Stimulated activated CD4-positive, alpha-beta T cell treated with anti-CD3 and anti-CD28 coated beads, Interleukin-12 subunit alpha, Interleukin-12 subunit beta, amount 100 ng/mL, for 4 hours (primary cell): Measurements from ENCODE around the gene ADGRL1.
"Not testable (repeated sequence)": the region's sequence is repeated elsewhere in the genome, so short reads cannot be mapped to it uniquely, and the experiment has no call there.

ENCODE experiments used
- DNase-seq: peaks from one replicate; pipeline ENCODE4 v3.0.0-alpha.2; 2020

ADGRL1 gene

DNA sequence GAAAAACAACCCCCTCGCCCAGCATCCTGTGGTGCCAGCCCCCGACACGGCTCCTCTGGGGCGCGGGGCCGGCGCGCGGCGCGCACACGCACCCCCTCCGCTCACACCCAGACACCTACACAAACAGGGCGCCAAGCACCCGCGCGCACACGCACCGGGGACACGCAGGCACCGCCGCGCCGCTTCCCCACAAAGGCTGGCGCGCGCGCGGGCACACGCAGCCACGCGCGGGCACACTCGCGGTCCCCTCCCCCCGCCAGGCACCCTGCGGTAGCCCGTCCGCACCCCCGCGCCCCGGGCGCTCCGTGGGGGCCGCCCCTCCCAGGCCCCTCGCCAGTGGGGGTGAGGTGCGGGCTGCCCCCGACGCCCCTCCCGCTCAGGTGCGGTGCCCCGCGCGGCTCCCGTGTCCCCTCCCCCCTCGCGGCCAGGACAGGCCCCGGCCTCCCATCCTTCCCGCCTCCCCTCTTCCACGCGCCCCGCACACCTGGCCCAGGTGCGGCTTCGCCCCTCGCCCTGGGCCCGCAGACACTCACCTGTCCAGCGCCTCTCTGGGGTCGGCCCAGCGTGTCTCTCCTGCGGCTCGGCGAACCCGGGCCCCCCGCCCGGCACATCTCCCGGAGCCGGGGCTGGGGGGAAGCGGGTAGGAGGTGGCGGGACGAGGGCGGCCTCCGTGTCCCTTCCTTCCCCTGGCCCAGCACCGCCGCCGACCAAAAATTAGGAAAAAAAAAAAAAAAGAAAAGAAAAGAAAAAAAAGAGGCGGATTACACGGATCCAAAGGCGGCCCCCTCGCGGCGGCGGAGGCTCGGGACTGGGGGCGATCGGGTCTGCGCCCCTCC is at the start of gene ADGRL1:
TSS of gene ADGRL1 (minus strand) at position 718 of the 836 bp plus-strand sequence. CDS start 22,567 bp downstream, outside the sequence.
- DNase-seq: peak; percentile 15

DNA sequence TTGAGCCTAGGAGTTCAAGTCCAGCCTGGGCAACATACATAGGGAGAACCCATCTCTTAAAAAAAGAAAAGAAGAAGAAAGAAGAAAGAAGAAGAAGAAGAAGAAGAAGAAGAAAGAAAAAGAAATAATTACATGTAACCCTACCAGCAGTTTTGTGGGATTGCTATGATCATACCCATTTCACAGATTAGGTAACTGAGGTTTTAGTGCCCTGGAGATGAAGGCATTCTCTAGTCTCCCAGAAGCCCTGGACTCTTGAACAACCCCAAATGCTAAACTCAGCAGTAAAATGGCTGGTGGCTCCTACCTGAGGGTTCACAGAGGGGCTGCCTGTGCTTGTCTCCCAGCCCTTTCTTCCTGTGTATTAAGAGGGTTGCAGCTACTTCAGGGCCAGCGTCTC is 49.3 kb upstream of the ADGRL1 start:
- not testable (repeated sequence) for DNase-seq

DNA sequence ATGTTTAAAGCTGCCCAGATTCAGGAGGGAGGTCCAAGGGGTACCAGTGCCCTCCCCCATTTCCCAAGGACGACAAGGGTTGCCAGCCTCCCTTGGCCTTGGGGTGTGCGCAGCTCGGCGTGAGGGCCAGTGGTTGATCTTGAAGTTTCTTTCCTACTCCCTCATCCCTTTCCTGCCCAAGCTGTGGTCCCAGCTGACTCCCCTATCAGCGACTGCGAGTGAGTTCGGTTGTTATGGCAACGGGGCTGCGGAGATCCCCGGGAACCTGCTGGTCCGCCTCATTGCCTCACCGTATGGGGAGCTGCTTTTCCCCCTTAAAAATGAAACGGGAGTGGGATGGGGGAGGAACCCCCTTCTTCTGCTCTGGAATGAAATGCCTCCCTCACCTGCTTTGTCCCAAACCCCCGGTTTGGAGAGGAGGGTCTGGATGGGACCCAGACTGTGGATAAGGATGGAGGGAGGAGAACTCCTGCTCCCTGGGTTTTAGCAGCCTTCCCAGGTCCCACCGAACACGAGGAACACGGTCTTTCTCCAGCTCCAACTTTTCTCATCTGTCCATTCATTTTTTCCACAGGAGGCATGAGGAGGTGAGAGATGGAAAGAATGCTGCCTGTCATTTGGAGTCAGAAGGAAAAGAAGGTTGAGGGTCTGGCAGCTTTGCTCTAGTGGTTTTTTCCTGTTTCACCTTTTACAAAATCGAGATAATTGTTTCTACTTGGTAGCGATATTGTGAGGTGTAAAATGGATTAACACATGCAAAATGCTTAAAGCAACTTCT is 48.0 kb upstream of the ADGRL1 start:
- not testable (repeated sequence) for DNase-seq

DNA sequence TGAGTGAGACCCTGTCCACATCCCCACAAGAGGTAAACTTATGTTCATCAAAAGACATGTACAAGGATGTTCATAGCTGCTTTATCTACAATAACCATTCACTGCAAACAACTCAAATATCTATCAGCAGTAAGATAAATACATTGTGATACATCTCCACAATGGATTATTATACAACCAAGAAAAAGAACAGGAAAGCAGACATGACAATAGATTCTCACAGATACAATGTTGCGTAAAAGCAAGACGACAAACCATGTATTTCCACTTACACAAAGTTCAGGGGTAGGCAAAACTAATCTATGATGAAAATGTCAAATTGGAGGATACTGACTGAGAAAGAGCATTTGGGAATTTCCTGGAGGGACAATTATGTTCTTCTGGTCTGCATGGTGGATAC is 46.2 kb upstream of the ADGRL1 start:
- DNase-seq: not testable (repeated sequence)

DNA sequence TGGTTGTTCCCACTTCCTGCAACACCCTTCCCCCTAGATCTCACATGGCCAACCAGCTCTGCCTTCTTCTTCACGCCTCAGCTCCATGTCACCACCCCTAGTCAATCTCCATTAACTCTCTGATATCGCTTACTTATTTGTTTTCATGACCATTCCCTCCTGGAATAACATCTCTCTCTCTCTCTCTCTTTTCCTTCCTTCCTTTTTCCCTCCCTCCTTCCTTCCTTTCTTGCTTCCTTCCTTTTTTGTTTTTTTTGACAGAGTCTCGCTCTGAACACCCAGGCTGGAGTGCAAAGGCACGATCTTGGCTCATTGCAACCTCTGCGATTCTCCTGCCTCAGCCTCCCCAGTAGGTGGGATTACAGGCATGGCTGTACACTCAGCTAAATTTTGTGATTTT is 44.9 kb upstream of the ADGRL1 start:
- no peak for DNase-seq

DNA sequence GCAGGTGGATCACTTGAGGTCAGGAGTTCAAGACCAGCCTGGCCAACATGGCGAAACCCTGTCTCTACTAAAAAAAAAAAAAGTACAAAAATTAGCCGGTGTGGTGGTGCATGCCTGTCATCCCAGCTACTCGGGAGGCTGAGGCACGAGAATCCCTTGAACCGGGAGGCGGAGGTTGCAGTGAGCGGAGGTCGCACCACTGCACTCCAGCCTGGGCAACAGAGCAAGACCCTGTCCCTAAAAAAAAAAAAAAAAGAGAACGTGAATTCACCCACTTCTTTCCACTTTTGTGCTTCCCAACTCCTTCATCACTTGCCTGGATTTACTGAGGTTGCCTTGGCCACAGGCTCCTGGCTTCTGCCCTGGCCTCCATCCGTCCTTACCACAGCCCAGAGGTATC is 44.3 kb upstream of the ADGRL1 start:
- DNase-seq: not testable (repeated sequence)

DNA sequence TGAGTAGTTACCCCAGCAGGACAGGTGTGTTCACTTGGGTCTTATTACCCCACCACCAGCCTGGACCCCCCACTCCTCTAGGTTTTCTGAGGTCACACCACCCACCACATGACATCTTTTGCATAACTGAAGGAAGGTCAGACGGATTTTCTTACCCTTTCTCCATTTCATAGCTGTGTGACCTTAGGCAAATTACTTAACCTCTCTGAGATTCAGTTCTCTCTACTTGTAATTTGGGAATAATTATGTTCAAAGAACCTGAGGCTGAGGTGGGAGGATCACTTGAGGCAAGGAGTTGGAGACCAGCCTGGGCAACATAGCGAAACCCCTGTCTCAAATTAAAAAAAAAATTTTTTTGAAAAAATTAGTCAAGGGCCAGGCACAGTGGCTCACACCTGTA is 43.9 kb upstream of the ADGRL1 start:
- DNase-seq: not testable (repeated sequence)

DNA sequence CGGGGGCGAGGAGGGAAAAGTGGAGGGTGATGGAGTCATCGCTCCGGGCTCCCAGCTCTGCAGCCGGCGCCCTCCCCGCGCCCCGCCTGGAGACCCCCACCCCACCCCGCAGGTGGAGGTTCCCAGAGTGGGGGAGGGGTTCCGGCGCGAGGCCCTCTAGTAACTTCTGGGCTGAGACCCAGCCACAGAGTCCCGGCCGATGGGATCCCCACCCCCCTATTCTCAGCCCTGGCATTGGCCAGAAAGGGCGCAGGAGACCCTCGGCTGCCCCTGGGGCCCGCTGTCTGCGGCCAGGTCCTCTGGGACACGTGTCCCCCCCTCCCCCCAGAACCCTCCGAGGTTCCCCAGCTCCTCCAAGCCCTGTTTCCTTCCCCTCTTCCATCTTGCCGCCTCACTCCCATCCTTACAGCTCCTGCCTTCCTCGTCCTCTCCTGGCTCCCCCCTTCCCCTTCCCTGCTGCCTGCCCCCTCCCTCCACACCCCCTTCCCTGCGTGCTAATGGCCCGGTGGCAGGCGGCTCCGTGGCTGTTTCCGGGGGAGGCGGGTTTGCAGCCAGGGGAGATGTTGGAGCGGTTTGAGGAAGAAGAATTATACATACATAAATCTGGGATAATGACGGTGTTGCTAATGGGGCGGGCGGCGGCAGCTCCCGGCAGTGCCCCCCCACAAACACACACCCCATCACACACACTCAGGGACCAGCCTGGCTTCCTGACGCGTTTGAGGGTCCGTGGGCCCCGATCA is 43.2 kb upstream of the ADGRL1 start:
- DNase-seq: peak; percentile 24

DNA sequence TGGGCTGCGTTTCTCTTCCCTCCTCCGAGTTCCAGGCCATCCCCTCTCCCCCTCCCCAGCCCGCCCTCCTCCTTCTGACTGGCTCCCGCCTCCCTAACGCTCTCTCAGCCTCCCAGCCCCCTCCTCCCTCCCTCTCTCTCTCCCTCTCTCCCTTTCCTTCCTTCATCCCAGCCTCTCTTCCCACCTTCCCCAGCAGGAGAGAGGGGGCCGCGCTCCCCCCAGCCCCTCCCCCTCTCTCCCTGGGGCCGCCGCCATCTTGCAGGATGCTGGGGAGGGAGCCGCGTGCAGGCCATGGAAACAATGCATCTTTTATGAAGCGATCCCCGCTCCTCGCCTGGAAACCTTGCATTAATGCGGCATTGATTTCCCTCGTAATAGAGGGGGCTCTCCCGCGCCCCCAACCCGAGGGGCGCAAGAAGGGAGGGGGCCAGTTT is 42.6 kb upstream of the ADGRL1 start:
- peak; percentile 54 for DNase-seq

DNA sequence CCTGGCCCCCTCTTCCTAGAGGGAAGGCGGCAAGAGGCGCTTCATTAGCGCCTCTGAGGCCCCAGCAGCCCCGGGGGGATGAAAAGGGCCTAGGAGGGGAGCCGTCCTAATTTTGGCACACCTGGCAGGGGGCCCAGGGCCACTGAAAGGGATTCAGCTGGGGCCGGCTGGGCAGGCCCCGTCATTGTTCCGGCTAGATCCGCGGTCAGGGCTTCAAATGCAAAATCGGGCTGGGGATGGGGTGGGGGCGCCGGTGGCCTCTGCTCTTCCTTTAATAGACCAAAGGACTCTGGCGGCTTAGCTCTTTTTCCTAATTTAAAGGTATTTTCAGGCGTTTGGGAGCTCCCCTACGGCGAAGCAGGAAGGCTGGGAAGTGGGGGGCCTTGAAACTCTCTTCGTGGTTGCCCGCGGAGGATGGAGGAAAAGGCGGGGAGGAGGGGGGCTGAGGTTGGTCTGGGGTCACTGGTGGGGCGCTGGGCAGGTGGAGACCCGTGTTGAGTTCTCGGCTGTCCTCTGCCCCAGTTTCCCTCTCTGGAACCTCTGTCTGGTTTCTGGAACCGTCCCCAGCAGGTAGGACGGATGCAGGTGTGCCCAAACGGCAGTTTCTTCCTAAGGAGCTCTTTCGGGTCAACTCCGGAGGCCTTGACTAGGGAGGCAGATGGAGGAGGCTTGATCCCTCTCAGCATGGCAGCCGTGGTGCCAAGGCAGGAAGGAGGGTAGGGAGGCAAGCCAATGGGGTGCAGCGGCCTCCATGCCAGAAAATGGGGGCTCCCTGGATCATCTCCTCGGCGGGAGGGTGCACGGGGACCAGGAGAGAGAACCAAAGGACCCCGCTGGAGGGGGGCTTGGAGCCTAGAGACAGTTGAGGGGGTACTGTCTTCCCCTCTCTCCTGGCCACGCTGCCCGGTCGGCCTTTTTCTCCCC is 41.8 kb upstream of the ADGRL1 start:
- peak; percentile 8 for DNase-seq

DNA sequence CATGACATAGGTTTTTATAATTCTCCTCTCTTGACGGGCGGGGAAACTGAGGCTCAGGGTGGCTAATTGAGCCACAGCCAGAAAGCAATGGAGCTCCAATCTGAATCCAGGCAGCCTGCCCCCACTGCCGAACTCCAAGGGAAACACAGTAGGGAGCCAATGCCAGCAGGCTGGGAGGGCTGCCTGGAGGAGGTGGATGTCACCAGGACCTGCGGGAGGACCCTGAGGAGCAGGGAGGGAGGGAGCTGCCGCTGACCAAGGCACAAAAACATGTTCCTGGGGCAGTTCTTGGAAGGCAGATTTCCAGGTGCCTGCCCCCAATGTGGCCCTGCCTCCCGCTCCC is 41.2 kb upstream of the ADGRL1 start:
- DNase-seq: not testable (repeated sequence)

DNA sequence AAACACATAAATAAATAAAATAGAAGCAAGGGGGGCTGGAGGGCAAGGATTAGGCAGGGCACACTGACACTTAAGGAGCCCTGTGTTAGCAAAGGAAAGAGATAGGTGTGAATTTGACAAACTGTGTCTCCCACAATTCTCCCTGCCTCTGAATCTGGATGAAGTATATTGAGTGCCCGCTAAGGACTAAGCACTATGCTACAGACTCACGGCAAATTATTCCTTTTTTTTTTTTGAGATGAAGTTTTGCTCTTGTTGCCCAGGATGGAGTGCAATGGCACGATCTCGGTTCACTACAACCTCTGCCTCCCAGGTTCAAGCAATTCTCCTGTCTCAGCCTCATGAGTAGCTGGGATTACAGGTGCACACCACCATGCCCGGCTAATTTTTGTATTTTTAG is 38.4 kb upstream of the ADGRL1 start:
- DNase-seq: not testable (repeated sequence)

DNA sequence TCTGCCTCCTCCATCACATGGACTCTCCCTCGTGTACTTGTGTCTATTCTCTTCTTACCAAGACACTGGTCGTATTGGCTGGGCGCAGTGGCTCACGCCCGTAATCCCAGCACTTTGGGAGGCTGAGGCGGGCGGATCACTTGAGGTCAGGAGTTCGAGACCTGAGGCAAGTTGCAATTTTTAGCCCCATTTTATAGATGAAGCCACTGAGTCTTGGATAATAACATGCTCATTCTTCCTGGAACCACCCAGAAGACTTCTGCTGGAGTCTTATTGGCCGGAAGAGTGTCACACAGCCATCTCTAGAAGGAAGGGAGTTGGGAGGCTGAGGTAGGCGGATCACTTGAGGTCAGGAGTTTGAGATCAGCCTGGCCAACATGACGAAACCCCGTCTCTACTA is 37.7 kb upstream of the ADGRL1 start:
- not testable (repeated sequence) for DNase-seq

DNA sequence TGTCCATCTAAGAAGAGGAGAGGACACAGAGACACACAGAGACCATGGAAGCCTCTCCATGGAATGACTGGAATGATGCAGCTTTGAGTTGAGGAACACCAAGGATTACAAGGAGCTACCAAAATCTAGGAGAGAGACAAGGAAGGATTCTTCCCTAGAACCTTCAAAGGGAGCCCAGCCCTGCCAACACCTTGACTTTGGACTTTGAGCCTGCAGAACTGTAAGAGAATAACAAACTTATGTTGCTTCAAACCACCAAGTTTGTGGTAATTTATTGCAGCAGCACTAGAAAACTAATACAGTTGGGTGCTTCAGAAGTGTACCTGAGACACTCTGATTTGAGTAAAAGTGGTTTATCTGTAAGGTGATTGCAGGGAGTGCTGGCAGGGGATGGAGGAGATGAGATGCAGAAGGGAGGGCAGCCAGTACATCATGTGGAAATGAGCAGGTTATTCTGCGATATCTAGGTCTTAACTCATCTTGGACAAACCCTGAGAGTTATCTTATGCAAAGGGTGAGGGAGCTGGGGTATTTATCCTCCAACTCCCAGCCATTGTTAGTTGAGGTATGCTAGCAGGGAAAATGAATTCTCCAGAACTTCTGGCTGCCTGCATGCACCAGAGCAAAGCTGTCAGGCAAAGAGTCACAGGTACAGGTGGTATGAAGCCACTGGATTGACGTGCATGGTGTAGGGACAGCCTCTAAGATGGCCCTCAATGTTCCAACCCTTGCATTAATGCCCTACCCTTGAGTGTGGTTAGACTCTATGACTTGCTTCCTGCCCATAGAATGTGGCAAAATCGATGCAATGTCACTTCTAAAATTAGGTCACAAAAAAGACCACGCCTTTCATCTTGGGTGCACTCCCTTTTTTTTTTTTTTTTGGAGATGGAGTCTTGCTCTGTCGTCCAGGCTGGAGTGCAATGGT is 31.3 kb upstream of the ADGRL1 start:
- no peak for DNase-seq

DNA sequence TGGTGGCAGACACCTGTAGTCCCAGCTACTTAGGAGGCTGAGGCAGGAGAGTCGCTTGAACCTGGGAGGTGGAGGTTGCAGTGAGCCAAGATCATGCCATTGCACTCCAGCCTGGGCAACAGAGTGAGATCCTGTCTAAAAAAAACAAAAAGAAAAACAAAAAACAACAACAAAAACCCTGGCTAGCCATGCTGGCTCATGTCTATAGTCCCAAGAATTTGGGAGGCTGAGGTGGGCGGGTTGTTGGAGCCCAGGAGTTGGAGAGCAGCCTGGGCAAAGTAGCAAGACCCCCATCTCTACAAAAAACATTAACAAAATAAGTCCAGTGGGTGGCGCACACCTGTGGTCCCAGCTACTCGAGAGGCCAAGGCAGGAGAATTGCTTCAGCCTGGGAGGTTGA is 27.0 kb upstream of the ADGRL1 start:
- not testable (repeated sequence) for DNase-seq

DNA sequence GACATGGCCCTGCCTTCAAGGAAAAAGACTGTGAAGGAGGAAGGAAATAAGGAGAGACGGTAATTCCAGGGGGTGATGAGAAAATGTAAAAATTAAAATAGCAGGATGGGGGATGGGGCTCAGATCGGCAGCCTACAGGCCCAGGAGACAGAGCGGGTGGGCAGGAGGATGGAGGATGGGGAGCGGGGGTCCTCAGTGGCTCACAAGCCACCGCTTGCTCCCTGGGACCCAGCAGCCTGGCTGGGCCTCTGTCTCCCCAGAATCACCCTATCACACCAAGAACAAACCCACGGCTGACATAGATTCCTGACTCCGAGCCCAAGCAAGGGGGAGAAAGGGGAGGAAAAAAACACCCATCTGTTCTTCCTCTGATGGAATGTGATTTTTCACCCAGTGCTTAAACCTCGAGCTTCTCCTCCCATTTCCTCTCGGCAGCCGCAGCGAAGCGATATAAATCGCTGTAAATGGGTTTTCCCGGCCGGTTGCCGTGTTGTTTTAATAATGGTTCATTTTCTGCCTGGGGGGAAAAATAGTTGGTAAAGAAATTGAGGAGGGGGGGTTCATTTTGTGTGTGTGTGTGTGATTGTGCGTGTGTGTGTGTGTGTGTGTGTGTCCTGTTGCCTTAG is 22.6 kb upstream of the ADGRL1 start:
- not testable (repeated sequence) for DNase-seq

DNA sequence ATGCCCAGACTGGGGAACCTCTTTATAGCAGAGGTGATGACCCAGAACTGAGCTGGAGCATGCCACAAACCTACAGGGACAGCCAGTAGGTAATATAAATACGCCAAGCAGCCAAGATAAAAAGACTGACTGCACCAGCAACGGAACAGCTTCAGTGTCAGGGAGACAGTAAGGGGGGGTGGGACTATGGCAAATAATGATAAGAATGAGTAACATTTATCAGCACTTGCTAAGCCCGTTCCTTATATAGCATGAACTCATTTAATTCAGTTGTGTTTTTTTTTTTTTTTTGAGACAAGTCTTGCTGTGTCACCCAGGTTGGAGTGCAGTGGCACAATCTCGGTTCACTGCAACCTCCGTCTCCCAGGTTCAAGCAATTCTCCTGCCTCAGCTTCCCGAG is 20.5 kb upstream of the ADGRL1 start:
- not testable (repeated sequence) for DNase-seq

DNA sequence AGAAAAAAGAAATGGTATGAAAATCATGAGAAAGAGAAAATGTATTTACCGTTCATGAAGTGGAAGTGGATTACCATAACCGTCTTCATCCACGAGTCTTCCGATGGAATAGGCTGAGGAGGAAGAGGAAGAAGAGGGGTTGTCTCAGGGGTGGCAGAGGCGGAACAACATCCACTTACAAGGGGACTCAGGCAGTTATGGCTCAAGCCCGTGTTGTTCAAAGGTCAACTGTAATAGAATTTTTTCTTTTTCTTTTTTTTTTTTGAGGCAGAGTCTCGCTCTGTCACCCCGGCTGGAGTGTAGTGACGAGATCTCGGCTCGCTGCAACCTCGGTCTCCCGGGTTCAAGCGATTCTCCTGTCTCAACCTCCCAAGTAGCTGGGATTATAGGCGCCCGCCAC is 16.9 kb upstream of the ADGRL1 start:
- DNase-seq: no peak

DNA sequence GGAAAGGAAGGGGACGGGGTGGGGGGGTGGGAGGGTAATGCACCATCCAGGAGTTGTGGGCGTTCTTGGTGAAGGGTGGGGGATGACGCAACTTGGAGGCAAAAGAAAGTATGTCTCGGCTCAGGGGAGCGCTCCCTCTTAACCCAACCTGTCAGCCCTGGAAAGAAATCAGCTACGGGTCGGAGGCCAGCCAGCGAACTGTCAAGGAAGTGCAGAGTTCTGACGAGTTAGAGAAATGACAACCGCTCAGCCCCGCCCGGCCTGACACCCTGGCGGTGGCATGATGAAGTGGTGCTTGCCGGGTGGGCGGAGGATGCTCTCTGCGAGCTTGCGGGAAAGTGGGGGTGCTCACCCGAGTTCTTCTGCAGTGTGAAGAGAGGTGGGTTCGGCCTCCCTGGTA is 15.4 kb upstream of the ADGRL1 start:
- peak; percentile 58 for DNase-seq

DNA sequence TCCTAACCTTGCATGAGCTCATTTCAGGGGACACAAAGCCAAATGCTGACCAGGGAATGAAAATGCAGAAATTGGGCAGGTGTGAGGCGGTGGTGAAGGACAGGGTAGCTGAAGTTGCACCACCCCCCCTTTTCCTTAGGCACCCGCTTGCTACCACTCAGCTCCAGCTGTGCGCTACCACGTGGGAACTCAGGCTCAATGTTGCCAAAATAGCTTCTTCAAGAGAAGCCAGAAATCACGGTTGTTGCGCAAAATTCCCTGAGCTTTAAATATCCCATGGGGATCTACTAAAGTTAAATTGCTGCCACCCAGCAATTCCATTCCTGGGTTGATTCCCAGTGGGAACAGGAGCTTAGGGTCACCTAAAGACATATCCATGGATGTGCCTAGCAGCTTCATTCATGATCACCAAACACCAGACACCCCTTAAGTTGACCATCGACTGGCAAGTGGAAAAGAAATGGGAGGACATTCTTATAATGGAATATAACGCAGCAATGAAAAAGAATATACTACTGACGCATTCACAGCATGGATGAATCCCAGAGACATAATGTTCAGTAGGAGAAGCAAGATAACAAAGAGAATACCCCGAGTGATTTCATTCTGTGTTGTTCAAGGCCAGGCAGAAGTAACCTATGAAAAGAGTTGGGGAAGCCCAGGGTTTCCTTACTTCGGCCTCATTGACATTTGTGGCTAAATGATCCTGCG is 12.8 kb upstream of the ADGRL1 start:
- no peak for DNase-seq
